Adipose tissue (tissue), 3 donors: Measurements from ENCODE around the gene FGF1. TPM values are rescaled to one million over a fixed set of nuclear protein-coding genes. Genes with fewer than 3 reads are reported as not detected.

Experiments used
- H3K27ac ChIP-seq: one replicate; pipeline ENCODE4 v1.5.1; 2013; ENCODE audit warnings: low read depth, low read length
- WGBS, 3 donors: extraction: QIAGEN DNeasy Blood & Tissue Kit; methylation state at CpG; one replicate each; pipeline ENCODE4 v1.1.7; 2013; 5-methylcytosine and 5-hydroxymethylcytosine counted together
- polyA plus RNA-seq, 3 donors: library from polyadenylated mRNA; stranded (reverse); fragments of 200-250 nt; gene quantifications; one replicate each; pipeline ENCODE4 v1.2.3, GENCODE V29; 2013
- donor health status: healthy with polysubstance abuse.
- donor health status: Bipolar disorder and iron deficiency.
- donor health status: healthy.

FGF1 gene
- 1 to 10 TPM in 2 of 3 donors, under 1 TPM in 1; 0.75 to 2.5 (median 2.4) TPM for polyA plus RNA-seq

- H3K27ac ChIP-seq: no peak within 1 kb of the TSS
- WGBS, 3 donors: 54 to 61% (median 61%) methylated on average over 12 of the region's 12 CpGs
Observed at GRCh38 chr5:142685418-142686209, at the start of gene FGF1. FGF1 (minus strand) TSS chr5:142686090; CDS start chr5:142614127, 71,963 bp downstream.

GRCh38 chr5:142727735-142728047, 41.8 kb upstream of the FGF1 start:
- WGBS, 3 donors: 73 to 83% (median 77%) methylated on average over 2 of the region's 2 CpGs

GRCh38 chr5:142726188-142726731, 40.4 kb upstream of the FGF1 start:
- H3K27ac ChIP-seq: no peak overlapping the region
- 45 to 72% (median 47%) methylated on average over 2 of the region's 2 CpGs for WGBS, 3 donors

More at GRCh38 chr5:142727735-142728047, 41.8 kb upstream of the FGF1 start:
- no peak overlapping the region for H3K27ac ChIP-seq

- H3K27ac ChIP-seq: no peak overlapping the region
Observed at GRCh38 chr5:142725231-142726187, 39.6 kb upstream of the FGF1 start.

GRCh38 chr5:142724821-142725220, 38.9 kb upstream of the FGF1 start:
- H3K27ac ChIP-seq: no peak overlapping the region
- 89 to 93% (median 91%) methylated on average over 9 of the region's 9 CpGs for WGBS, 3 donors

More at GRCh38 chr5:142725231-142726187, 39.6 kb upstream of the FGF1 start:
- WGBS, 3 donors: 73 to 82% (median 81%) methylated on average over 4 of the region's 4 CpGs

GRCh38 chr5:142722896-142723295, 37.0 kb upstream of the FGF1 start:
- 92 to 94% (median 93%) methylated on average over 4 of the region's 4 CpGs for whole genome bisulfite sequencing, 3 donors
- H3K27ac ChIP-seq: no peak overlapping the region

- 93 to 97% (median 95%) methylated on average over 6 of the region's 6 CpGs for WGBS, 3 donors
- H3K27ac ChIP-seq: no peak overlapping the region
Observed at GRCh38 chr5:142722146-142722545, 36.3 kb upstream of the FGF1 start.

- WGBS, 3 donors: 36 to 84% (median 78%) methylated on average over 13 of the region's 13 CpGs
- H3K27ac ChIP-seq: no peak overlapping the region
Observed at GRCh38 chr5:142720641-142721271, 34.9 kb upstream of the FGF1 start.

- WGBS, 3 donors: 86 to 88% (median 86%) methylated on average over 8 of the region's 8 CpGs
- H3K27ac ChIP-seq: no peak overlapping the region
Observed at GRCh38 chr5:142719836-142720370, 34.0 kb upstream of the FGF1 start.

GRCh38 chr5:142717582-142718215, 31.8 kb upstream of the FGF1 start:
- WGBS, 3 donors: 61 to 68% (median 66%) methylated on average over 11 of the region's 11 CpGs

GRCh38 chr5:142716963-142717362, 31.1 kb upstream of the FGF1 start:
- WGBS, 3 donors: 10 to 38% (median 35%) methylated on average over 6 of the region's 6 CpGs

More at GRCh38 chr5:142717582-142718215, 31.8 kb upstream of the FGF1 start:
- H3K27ac ChIP-seq: no peak overlapping the region

GRCh38 chr5:142715291-142715690, 29.4 kb upstream of the FGF1 start:
- H3K27ac ChIP-seq: no peak overlapping the region
- 69 to 80% (median 79%) methylated on average over 3 of the region's 3 CpGs for WGBS, 3 donors

More at GRCh38 chr5:142716963-142717362, 31.1 kb upstream of the FGF1 start:
- H3K27ac ChIP-seq: no peak overlapping the region

- H3K27ac ChIP-seq: no peak overlapping the region
- 0 to 1% (median 1%) methylated on average over 29 of the region's 29 CpGs for WGBS, 3 donors
Observed at GRCh38 chr5:142713121-142713706, 27.3 kb upstream of the FGF1 start.

- WGBS, 3 donors: 82 to 93% (median 91%) methylated on average over 3 of the region's 3 CpGs
- H3K27ac ChIP-seq: no peak overlapping the region
Observed at GRCh38 chr5:142703153-142703552, 17.3 kb upstream of the FGF1 start.

GRCh38 chr5:142701673-142702311, 15.9 kb upstream of the FGF1 start:
- H3K27ac ChIP-seq: no peak overlapping the region
- WGBS, 3 donors: 62 to 75% (median 69%) methylated on average over 3 of the region's 3 CpGs

GRCh38 chr5:142700566-142700965, 14.7 kb upstream of the FGF1 start:
- WGBS, 3 donors: 86 to 89% (median 87%) methylated on average over 7 of the region's 7 CpGs
- H3K27ac ChIP-seq: no peak overlapping the region

GRCh38 chr5:142699184-142699720, 13.4 kb upstream of the FGF1 start:
- H3K27ac ChIP-seq: no peak overlapping the region
- 3 to 10% (median 7%) methylated on average over 3 of the region's 3 CpGs for WGBS, 3 donors
